Measurements from ENCODE around the gene BCAS3.

DNA sequence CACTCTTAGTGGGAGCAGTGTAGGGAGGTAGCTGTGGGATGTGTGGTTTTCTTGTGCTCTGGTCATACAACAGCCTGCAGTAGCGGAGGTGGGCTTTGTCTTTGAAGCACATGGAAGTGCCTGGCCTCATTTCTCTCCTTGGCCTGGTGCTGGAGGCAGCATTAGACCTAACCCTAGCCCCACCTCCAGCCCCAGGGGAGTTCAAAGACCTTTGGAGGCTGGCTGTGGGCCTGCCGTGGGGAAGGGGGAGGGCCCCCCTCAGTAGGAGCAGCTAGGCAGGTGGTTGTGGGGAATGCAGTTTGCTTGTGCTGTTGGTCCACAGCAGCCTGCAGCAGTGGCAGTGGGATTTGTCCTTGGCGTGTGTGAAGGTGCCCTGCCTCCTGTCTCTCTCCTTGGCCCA lies 91.7 kb downstream of the BCAS3 start:
- TF ChIP-seq, protein P1, sequence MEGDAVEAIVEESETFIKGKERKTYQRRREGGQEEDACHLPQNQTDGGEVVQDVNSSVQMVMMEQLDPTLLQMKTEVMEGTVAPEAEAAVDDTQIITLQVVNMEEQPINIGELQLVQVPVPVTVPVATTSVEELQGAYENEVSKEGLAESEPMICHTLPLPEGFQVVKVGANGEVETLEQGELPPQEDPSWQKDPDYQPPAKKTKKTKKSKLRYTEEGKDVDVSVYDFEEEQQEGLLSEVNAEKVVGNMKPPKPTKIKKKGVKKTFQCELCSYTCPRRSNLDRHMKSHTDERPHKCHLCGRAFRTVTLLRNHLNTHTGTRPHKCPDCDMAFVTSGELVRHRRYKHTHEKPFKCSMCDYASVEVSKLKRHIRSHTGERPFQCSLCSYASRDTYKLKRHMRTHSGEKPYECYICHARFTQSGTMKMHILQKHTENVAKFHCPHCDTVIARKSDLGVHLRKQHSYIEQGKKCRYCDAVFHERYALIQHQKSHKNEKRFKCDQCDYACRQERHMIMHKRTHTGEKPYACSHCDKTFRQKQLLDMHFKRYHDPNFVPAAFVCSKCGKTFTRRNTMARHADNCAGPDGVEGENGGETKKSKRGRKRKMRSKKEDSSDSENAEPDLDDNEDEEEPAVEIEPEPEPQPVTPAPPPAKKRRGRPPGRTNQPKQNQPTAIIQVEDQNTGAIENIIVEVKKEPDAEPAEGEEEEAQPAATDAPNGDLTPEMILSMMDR (IDR thresholded peaks at IDR 0.05), result no peak
- no peak for TF ChIP-seq POLR2A (IDR thresholded peaks at IDR 0.05)
